PC-9 (cell line): Measurements from ENCODE around the gene HPCA. TPM values are rescaled to one million over a fixed set of nuclear protein-coding genes. Genes with fewer than 3 reads are reported as not detected.

Source experiments
- BruUV-seq: library from RNA; stranded (reverse); fragments of 400-500 nt; replicated peaks from 2 replicates; lab custom pipeline; 2021; lab: Mats Ljungman, UMichigan
- CTCF ChIA-PET: fragments of 300-600 bp; sonication (Branson Sonifier 250); formaldehyde crosslinking; loops from one replicate; lab custom pipeline; 2022; ENCODE audit warnings: antibody characterized with exemption; lab: Charles Lee
- POLR2A ChIA-PET: fragments of 300-600 bp; sonication (Branson Sonifier 250); formaldehyde crosslinking; loops from one replicate; lab custom pipeline; 2022; ENCODE audit warnings: antibody characterized with exemption; ENCODE audit not compliant: unreplicated experiment; lab: Charles Lee
- DNase-seq, 2 experiments: peaks; one replicate each; pipeline versions ENCODE4 v3.0.0 to v3.0.0-alpha.2; 2015 to 2022; ENCODE audit warnings: mixed read lengths in 1 of 2
- H2AFZ ChIP-seq: fragments of 200-600 bp; sonication (generic); 2 replicates; pipeline ENCODE4 v1.8.1; 2017; ENCODE audit warnings: antibody characterized with exemption
- H3F3A ChIP-seq: fragments of 200-600 bp; sonication (generic); 2 replicates; pipeline ENCODE4 v1.8.1; 2017; ENCODE audit warnings: antibody characterized with exemption, mild to moderate bottlenecking, low read depth; ENCODE audit not compliant: insufficient read depth
- H3K27ac ChIP-seq: fragments of 200-600 bp; sonication (generic); 2 replicates; pipeline ENCODE4 v1.6.1; 2016; ENCODE audit warnings: mixed run types
- H3K27me3 ChIP-seq: fragments of 200-600 bp; sonication (generic); 2 replicates; pipeline ENCODE4 v1.6.1; 2016; ENCODE audit warnings: low read depth, mixed run types; ENCODE audit not compliant: insufficient read depth
- H3K36me3 ChIP-seq: fragments of 200-600 bp; sonication (generic); 2 replicates; pipeline ENCODE4 v1.6.1; 2016; ENCODE audit warnings: low read depth, mixed run types
- H3K4me1 ChIP-seq: fragments of 200-600 bp; sonication (generic); replicated peaks from 2 replicates; pipeline ENCODE4 v1.6.1; 2016; ENCODE audit warnings: mixed run types; ENCODE audit not compliant: insufficient read depth
- H3K4me2 ChIP-seq: fragments of 200-600 bp; sonication (generic); 2 replicates; pipeline ENCODE4 v1.6.1; 2017; ENCODE audit warnings: mixed run types
- H3K4me3 ChIP-seq: fragments of 200-600 bp; sonication (generic); 2 replicates; pipeline ENCODE4 v1.6.1; 2016; ENCODE audit warnings: mixed run types
- H3K79me2 ChIP-seq: fragments of 200-600 bp; sonication (generic); 2 replicates; pipeline ENCODE4 v1.6.1; 2017; ENCODE audit warnings: low read depth, mixed run types
- H3K9me2 ChIP-seq: fragments of 200-600 bp; sonication (generic); 2 replicates; pipeline ENCODE4 v1.8.1; 2017; ENCODE audit warnings: mild to moderate bottlenecking; ENCODE audit not compliant: insufficient read depth
- H3K9me3 ChIP-seq: fragments of 200-600 bp; sonication (generic); 2 replicates; pipeline ENCODE4 v1.8.1; 2016; ENCODE audit warnings: low read depth; ENCODE audit not compliant: insufficient read depth
- H4K20me1 ChIP-seq: fragments of 200-600 bp; sonication (generic); 2 replicates; pipeline ENCODE4 v1.8.1; 2017; ENCODE audit not compliant: insufficient read depth
- EZH2 ChIP-seq: fragments of 200-600 bp; sonication (generic); IDR thresholded peaks from 2 replicates; pipeline ENCODE4 v1.8.0; 2017; ENCODE audit warnings: antibody characterized with exemption, low read depth
- intact Hi-C: fragments of 100-400 bp; cut with micrococcal nuclease; formaldehyde crosslinking; loops from one replicate; pipeline ENCODE4 v1.10.0; 2022; ENCODE audit not compliant: unreplicated experiment
- total RNA-seq: library from RNA; stranded (reverse); gene quantifications from 2 replicates; pipeline ENCODE4 v1.2.3, GENCODE V29; 2021
- TF ChIP-seq, protein P1 (sequence below): fragments of 200-600 bp; sonication (generic); conservative IDR thresholded peaks from 2 replicates; pipeline ENCODE4 v1.6.1; 2017; ENCODE audit warnings: mixed run types, antibody characterized with exemption, mild to moderate bottlenecking, moderate library complexity

Gene HPCA
- total RNA-seq, 1 experiment from 2014 or later: not detected

DNA sequence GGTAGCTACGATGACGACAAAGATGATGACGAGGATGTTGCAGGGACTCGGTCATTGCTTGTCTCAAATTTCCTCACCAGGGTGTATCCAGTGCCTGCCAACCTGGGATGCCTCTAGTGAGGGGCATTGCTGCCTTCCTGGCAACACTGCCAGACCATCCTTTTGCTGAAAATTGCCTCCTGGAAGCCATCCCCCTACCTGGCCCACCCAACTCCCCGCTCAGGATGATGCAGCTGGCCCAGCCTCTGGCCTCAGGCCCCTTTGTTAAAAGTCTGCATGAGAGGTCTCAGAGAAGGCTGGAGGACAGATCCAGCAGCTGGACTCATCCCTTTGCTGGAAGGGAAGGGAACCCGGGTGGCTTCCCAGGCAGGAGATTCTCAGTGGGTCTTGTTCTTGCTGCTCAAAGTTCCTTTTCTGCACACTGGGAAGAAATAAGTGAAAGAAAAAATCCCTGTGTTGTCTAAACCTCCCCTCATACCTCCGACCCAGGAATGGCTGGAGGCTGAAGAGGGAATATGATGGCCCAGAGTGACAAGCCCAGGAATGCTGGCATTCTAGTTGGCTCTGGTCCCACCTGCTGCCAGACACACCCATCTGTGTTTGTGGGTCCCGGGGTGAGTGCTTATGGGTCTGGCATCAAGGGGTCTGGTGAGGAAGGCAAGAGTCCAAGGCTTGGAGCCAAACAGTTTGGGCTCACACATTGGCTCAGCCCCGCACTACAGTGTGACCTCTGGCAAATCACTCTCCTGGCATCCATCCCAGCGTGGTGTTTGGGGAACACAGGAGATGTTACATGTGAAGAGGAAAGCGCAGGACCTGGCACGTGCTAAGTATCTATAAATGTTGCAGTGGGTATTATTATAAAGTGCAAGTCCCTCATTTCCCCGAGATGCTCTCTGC lies 8.8 kb upstream of the HPCA start:
- POLR2A ChIA-PET: no interaction called here
- no TSS peak for BruUV-seq
- intact Hi-C loops: loop anchor here (10.0 kb wide), 2 partner anchors 433 to 597 kb away; partner anchors contain the start of gene ZSCAN20

GRCh38 chr1:32878183-32878582 lies 8.1 kb upstream of the HPCA start:
- Histone ChIP-seq H3K4me2 (no peak overlapping the region), H4K20me1 (no peaks in the 10 kb centered on the region), H3K36me3 (no peaks in the 10 kb centered on the region), H3K4me3 (no peak overlapping the region), H3K27ac (no peak overlapping the region), H3K79me2 (no peaks in the 10 kb centered on the region), H3K4me1 (no peaks in the 10 kb centered on the region), H3K27me3 (no peaks in the 10 kb centered on the region), H3K9me2 (no peaks in the 10 kb centered on the region), H3K9me3 (no peaks in the 10 kb centered on the region), H3F3A (peaks cover 10% of the 10 kb centered on the region; the same call in 1 of the 2 replicates), H2AFZ (no peak overlapping the region)
- intact Hi-C loops: loop anchor here (10.0 kb wide), 2 partner anchors 433 to 597 kb away; partner anchors contain the start of gene ZSCAN20
- TF ChIP-seq, protein P1, sequence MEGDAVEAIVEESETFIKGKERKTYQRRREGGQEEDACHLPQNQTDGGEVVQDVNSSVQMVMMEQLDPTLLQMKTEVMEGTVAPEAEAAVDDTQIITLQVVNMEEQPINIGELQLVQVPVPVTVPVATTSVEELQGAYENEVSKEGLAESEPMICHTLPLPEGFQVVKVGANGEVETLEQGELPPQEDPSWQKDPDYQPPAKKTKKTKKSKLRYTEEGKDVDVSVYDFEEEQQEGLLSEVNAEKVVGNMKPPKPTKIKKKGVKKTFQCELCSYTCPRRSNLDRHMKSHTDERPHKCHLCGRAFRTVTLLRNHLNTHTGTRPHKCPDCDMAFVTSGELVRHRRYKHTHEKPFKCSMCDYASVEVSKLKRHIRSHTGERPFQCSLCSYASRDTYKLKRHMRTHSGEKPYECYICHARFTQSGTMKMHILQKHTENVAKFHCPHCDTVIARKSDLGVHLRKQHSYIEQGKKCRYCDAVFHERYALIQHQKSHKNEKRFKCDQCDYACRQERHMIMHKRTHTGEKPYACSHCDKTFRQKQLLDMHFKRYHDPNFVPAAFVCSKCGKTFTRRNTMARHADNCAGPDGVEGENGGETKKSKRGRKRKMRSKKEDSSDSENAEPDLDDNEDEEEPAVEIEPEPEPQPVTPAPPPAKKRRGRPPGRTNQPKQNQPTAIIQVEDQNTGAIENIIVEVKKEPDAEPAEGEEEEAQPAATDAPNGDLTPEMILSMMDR: no peak
- no peak for TF ChIP-seq EZH2
- DNase-seq: peak in 1 of 2 experiments; percentile 56
- ChIA-PET POLR2A (interaction anchor here (0.6 kb wide), 2 partner anchors 123 to 203 kb away, joined by 3 read pairs; partner anchors contain the start of gene AZIN2), CTCF (interaction anchor here (0.6 to 0.9 kb wide), 5 partner anchors 21 to 208 kb away, joined by 3 to 5 read pairs (median 3); no protein-coding TSS in a partner anchor)
- no TSS peak for BruUV-seq

More for the DNA sequence above, 8.8 kb upstream of the HPCA start:
- Histone ChIP-seq H3K9me2 (no peaks in the 10 kb centered on the region), H3K4me2 (no peak overlapping the region), H3K27ac (no peak overlapping the region), H3K4me1 (no peaks in the 10 kb centered on the region), H3K36me3 (no peaks in the 10 kb centered on the region), H4K20me1 (no peaks in the 10 kb centered on the region), H3K79me2 (no peaks in the 10 kb centered on the region), H3K9me3 (no peaks in the 10 kb centered on the region), H3F3A (peaks cover 10% of the 10 kb centered on the region; the same call in 1 of the 2 replicates), H2AFZ (no peak overlapping the region), H3K4me3 (no peak overlapping the region), H3K27me3 (no peaks in the 10 kb centered on the region)
- no peak for DNase-seq
- CTCF ChIA-PET: interaction anchor here (0.5 to 0.9 kb wide), 2 partner anchors 21 to 70 kb away, joined by 3 to 5 read pairs; no protein-coding TSS in a partner anchor
- TF ChIP-seq EZH2: no peak
- TF ChIP-seq, protein P1: no peak

DNA sequence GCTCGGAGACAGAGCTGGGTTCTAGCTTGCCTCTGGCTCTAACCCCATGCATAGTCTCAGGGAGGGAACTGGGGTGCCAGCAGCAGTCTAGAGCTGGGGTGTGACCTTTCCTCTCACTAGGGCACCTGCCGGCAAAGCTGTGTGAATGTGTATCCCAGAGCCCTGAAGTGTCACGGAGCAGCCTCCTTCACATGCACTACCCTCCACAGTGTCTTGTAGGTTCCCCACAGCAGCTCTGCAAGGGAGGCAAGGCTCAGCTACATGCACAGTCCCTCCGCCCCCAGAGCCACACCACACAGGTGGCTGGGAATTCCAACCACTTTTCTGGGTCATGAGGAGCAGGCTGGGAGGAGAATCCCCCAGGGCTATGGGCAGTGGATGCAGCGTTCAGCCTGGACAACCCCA lies 7.7 kb upstream of the HPCA start:
- intact Hi-C loops: loop anchor here (10.0 kb wide), 2 partner anchors 434 to 596 kb away; partner anchors contain the start of gene ZSCAN20

More for the DNA sequence above, 7.7 kb upstream of the HPCA start:
- ChIA-PET CTCF (interaction anchor here (0.6 to 0.9 kb wide), 5 partner anchors 20 to 208 kb away, joined by 3 to 5 read pairs (median 3); no protein-coding TSS in a partner anchor), POLR2A (interaction anchor here (0.6 kb wide), 2 partner anchors 123 to 202 kb away, joined by 3 read pairs; partner anchors contain the start of gene AZIN2)
- Histone ChIP-seq H3K36me3 (no peaks in the 10 kb centered on the region), H3K4me3 (no peak overlapping the region), H3F3A (peaks cover 10% of the 10 kb centered on the region; the same call in 1 of the 2 replicates), H3K27me3 (no peaks in the 10 kb centered on the region), H4K20me1 (no peaks in the 10 kb centered on the region), H3K9me3 (no peaks in the 10 kb centered on the region), H3K9me2 (no peaks in the 10 kb centered on the region), H3K4me1 (no peaks in the 10 kb centered on the region), H3K79me2 (no peaks in the 10 kb centered on the region), H3K27ac (no peak overlapping the region), H2AFZ (no peak overlapping the region), H3K4me2 (no peak overlapping the region)
- no peak for TF ChIP-seq EZH2
- TF ChIP-seq, protein P1: no peak
- DNase-seq: no peak
- no TSS peak for BruUV-seq
